Kidney tubule cell (primary cell): Measurements from ENCODE around the gene MRPS18B.
A peak's percentile ranks its signal among the peaks of the same experiment; 100 is the strongest.
"Not testable (repeated sequence)": the region's sequence is repeated elsewhere in the genome, so short reads cannot be mapped to it uniquely, and the experiment has no call there.

ENCODE experiments used
- DNase-seq: peaks from one replicate; pipeline ENCODE4 v3.0.0-alpha.2; 2018; ENCODE audit warnings: low spot score

MRPS18B gene

GRCh38 chr6:30643656-30644055 lies 26.0 kb downstream of the MRPS18B start:
- no peak for DNase-seq

- no peak for DNase-seq
These were observed 27.1 kb downstream of the MRPS18B start for GRCh38 chr6:30644769-30645168.

DNA sequence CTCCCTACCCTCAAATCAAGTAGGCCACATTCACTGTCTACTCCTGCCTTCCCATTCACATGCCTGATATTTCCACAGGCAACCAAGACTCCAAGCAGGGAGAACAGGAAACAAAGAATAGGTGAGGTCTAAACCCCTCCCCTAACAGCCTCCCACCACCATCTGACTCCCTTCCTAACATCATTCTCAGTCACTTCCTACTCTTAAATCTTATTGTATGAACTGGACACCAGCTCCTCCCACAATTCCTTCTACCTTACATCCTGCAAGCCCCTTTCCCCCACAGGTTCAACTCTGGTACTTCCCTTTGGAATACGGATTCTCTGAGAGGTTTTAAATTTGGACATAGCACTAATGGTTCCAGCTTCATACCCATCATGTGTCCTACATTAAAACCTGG lies 28.3 kb downstream of the MRPS18B start:
- DNase-seq, result peak; percentile 26

DNA sequence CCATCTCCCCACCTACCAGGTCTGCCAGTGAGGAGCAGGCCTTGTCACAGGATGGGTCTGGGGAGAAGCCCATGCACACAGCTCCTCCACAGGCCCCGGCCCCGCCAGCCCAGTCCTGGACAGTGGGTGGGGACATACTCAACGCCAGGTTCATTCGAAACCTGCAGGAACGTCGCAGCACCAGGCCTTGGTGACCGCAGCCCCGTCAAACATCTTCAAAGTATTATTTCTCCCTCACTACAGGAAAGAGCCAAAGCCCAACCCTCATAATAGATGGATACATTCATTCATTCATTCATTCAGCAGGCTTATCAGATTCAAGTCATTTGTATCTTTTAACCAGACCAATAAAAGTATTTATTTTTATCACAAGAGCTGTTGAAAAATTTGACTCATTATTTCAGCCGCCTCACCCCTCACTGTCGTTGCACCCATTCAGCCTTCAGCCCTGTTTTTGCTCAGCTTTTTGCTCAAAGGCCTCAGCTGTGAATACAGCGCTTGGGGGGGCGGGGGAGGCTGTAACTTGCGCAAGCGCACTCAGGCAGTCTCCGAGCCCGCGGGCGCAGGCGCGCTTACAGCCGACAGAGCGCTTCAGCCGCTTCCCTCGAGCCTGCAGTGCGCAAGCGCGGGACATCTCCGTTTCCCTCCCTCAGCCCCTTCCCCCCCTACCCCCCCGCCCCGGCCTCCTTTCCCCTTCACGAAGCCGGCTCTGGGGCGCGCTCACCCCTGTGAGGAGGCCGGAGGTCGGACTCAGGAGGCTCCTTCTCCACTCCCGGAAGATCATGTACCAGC lies 29.0 kb downstream of the MRPS18B start, which contains the start of gene C6orf136:
Gene C6orf136 (plus strand): TSS at position 684 of the 792 bp plus-strand sequence. CDS start 99 bp downstream, at position 783.
- DNase-seq, result peak; percentile 95

DNA sequence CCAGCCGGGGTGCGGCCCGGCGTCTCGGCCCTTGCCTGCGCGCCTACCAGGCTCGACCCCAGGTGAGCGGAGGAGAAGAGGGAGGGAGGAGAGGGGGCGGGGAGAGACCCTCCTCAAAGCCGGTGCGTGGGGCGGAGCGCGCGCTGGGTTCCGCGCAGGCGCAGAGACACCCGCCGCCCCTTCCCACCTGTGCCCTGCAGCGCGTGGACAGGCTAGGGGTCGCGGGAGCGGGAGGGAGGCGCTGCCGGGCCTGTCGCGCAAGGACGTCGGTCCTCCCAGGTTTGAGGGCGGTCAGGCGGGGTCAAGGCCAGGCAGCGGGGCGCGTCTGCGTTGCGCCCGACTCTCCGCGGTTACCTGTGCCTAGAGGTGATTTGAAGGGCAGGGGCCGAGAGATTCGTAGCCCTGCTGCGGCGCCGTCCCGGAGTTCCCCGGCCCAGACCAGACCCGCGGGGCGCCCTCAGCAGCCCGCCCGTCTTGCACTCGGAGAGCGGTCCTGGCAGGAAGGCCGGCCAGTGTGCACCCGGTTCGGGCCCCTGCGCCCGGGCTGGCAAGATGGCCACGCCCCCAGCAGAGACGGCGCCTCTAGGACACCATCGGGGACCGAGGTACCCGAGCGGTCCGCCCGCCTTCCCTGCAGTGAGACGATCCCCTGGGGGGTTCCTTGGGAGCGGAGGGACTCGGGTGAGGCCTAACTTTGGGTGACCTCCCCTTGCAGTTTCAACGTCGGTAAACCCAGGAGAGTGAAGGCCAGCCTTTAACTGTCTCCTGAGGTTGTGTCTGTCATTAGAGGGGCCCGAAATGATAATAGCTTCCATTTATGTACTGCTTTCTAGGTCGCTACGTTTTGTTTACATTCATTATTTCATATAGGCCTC lies 29.8 kb downstream of the MRPS18B start:
- peak; percentile 77 for DNase-seq

- no peak for DNase-seq
These were observed 33.5 kb downstream of the MRPS18B start for GRCh38 chr6:30651143-30651542.

- DNase-seq, result no peak
These were observed 37.4 kb downstream of the MRPS18B start for GRCh38 chr6:30654798-30655742.

DNA sequence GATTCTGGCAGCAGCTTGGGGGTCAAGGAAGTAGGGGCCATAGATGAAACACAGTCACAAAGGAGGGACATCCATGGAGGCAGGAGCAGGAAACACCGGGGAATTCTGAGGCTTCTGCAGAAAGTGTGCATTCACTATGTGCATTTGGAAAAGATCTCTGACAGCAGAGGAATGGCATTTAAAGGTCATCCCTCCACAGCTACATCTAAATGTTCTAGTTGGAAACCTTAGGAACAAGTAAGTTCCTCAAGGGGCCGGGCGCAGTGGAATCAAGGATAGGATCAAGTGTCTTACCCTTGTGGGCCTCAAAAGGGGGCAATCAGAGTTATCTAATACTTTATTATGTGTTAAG lies 38.1 kb downstream of the MRPS18B start:
- DNase-seq, result no peak

- no peak for DNase-seq
These were observed 38.9 kb downstream of the MRPS18B start for GRCh38 chr6:30656513-30656912.

- no peak for DNase-seq
These were observed 39.8 kb downstream of the MRPS18B start for GRCh38 chr6:30657454-30657853.

DNA sequence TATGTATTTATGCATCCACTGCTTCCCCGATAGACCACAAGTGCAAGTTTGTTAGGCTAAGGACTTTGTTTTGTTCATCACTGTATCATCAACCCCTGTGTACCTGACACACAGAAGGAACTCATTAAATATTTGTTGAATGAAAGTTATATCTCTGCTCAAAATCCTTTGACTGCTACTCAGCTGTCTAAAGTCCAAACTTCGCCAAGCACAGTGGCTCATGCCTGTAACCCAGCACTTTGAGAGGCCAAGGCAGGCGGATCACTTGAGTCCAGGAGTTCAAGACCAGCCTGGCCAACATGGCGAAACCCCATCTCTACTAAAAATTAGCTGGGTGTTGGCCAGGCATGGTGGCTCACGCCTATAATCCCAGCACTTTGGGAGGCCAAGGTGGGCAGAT lies 40.3 kb downstream of the MRPS18B start:
- not testable (repeated sequence) for DNase-seq

GRCh38 chr6:30664994-30665767 lies 47.5 kb downstream of the MRPS18B start:
- no peak for DNase-seq

GRCh38 chr6:30666300-30666699 lies 48.7 kb downstream of the MRPS18B start:
- peak; percentile 58 for DNase-seq

DNA sequence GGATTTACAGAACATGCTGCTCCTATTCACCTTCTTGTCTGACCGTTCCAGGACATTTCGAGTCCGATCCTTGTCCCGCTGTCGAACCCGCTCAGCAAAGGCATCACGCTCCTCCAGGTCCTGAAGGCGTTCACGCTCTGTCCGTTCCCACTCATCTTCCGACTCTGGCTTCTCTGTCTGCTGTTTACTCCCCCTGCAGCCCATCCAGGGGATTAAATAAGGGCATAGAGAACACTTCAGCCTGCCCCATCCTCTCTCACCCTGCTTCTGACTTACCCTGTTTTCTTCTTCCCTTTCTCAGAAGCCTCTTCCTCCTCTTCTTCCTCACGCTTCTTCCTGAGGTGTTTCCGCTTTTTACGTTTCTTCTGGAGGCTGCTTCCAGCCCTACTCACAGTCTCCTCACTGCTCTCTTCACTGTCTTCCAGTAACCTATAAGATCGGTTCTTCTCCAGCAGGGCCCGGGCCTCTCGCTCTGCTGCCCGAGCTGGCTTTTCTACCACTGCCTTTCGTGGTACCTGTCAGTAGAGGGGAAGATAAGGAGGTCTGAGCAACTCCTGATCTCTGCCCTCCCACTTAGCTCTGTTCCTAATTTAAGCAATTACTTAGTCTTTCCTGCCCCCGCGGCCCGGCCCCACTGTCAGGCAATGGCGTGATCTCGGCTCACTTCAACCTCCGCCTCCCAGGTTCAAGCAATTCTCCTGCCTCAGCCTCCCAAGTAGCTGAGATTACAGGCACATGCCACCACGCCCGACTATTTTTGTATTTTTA lies 53.3 kb downstream of the MRPS18B start:
- peak; percentile 17 for DNase-seq

DNA sequence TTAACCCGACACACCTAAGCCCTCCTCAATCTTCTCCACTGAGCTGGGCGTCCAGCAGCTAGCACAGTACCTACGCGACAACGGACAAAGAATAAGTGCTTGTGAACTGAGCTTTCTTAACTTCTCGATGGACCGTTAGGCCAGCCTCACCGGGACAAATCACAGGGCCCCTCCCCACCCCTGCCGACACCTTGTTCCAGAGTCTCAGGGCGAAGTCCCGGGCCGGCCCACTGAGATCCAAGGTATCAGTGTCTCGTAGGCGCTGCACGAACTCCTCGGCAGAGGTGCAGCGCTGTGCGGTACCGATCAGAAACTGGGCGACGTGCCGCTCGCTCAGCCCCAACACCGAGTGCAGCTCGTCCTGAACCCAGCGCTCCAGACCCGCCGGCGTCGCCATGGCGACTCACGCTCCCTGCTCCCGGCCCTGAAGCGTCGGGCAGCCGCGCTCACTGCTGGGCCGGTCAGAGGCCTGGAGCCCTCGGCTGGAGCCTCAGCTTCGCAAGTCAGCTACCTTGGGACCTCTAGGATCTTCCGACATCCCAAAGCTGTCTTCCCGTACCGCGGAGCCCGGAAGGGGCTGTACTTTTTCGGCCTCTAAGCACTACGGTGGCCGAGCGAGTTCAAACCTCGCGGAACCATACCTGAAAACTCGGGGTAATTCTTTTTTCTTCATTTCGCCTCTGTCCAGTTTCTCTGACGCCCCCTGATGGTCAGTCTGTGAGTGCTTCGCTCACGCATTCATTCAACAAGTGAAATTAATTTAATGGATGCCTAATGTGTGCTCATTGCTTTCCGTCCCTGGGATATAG lies 55.0 kb downstream of the MRPS18B start, which contains the start of gene DHX16:
Gene DHX16 (minus strand): TSS at position 562 of the 809 bp plus-strand sequence. CDS start 165 bp downstream, at position 397.
- peak; percentile 97 for DNase-seq
